Measurements from ENCODE around the gene GLIPR1L1. TPM values are rescaled to one million over a fixed set of nuclear protein-coding genes. Genes with fewer than 3 reads are reported as not detected.

The GLIPR1L1 gene
- total RNA-seq, 1 experiment from 2014 or later = not detected

GRCh38 chr12:75389706-75390105 is 55.2 kb downstream of the GLIPR1L1 start:
- ATAC-seq (no peak), DNase-seq (ENCODE audit: low spot score) (no peak)
- TF ChIP-seq GABPB1 (CRISPR knock-in tag; IDR thresholded peaks at IDR 0.05) = no peak
- TF ChIP-seq RORB (CRISPR knock-in tag; IDR thresholded peaks at IDR 0.05) = no peak
- TF ChIP-seq ATF2 (CRISPR knock-in tag; IDR thresholded peaks at IDR 0.05; ENCODE audit: borderline replicate concordance, low read depth) = no peak
- TF ChIP-seq NFYB (CRISPR knock-in tag; conservative IDR thresholded peaks at IDR 0.05; ENCODE audit: low read depth) = no peak
- TF ChIP-seq NR3C1 (CRISPR knock-in tag; conservative IDR thresholded peaks at IDR 0.05; ENCODE audit: low read depth) = no peak
- Mint-ChIP-seq H3K4me3 (peak overlapping the region; percentile 70; the same call in 1 of the 2 replicates), H3K27ac (no peak overlapping the region), H3K36me3 (peaks cover 8% of the 10 kb centered on the region; the same call in 1 of the 2 replicates), H3K27me3 (ENCODE audit: low read depth) (no peaks in the 10 kb centered on the region), H3K9me3 (peaks cover 6% of the 10 kb centered on the region; the same call in 1 of the 2 replicates), H3K4me1 (peaks cover 20% of the 10 kb centered on the region)
- ChIA-PET POLR2A (no interaction called here), CTCF (interaction anchor here (0.6 kb wide), 1 partner anchor 587 kb away, joined by 3 read pairs; no protein-coding TSS in a partner anchor)

GRCh38 chr12:75390156-75390898 is 55.9 kb downstream of the GLIPR1L1 start:
- H3K4me1 Mint-ChIP-seq = peaks cover 20% of the 10 kb centered on the region
- peaks cover 7% of the 10 kb centered on the region; the same call in 1 of the 2 replicates for H3K36me3 Mint-ChIP-seq
- H3K9me3 Mint-ChIP-seq = peaks cover 6% of the 10 kb centered on the region; the same call in 1 of the 2 replicates
- no peak for DNase-seq (ENCODE audit: low spot score)
- ATAC-seq = no peak
- POLR2A ChIA-PET = interaction anchor here (0.6 kb wide), 1 partner anchor 86 kb away, joined by 3 read pairs; no protein-coding TSS in a partner anchor
- CTCF ChIA-PET = interaction anchor here (0.6 to 2.0 kb wide), 24 partner anchors 12 to 1388 kb away, joined by 3 to 40 read pairs (median 5); partner anchors contain the start of genes CAPS2, GLIPR1L1 and PHLDA1
- H3K4me3 Mint-ChIP-seq = peak overlapping the region; percentile 70
- TF ChIP-seq ATF6 (CRISPR knock-in tag; IDR thresholded peaks at IDR 0.05) (no peak), NR1H2 (CRISPR knock-in tag; IDR thresholded peaks at IDR 0.05) (no peak), SOX15 (CRISPR knock-in tag; IDR thresholded peaks at IDR 0.05) (no peak), HMGA2 (CRISPR knock-in tag; IDR thresholded peaks at IDR 0.05) (no peak), ESRRA (CRISPR knock-in tag; IDR thresholded peaks at IDR 0.05; ENCODE audit: borderline replicate concordance) (no peak), ETV6 (CRISPR knock-in tag; IDR thresholded peaks at IDR 0.05) (no peak), ZNF532 (CRISPR knock-in tag; IDR thresholded peaks at IDR 0.05; ENCODE audit: borderline replicate concordance) (no peak), OVOL2 (CRISPR knock-in tag; IDR thresholded peaks at IDR 0.05; ENCODE audit: borderline replicate concordance) (no peak), SP1 (CRISPR knock-in tag; conservative IDR thresholded peaks at IDR 0.05) (no peak), IRF2 (CRISPR knock-in tag; IDR thresholded peaks at IDR 0.05; ENCODE audit: borderline replicate concordance, low read depth) (no peak), MAX (CRISPR knock-in tag; IDR thresholded peaks at IDR 0.05) (no peak), CBFB (CRISPR knock-in tag; IDR thresholded peaks at IDR 0.05; ENCODE audit: low read depth) (no peak), ZNF219 (CRISPR knock-in tag; IDR thresholded peaks at IDR 0.05; ENCODE audit: borderline replicate concordance) (no peak)
- TF ChIP-seq, protein P1, sequence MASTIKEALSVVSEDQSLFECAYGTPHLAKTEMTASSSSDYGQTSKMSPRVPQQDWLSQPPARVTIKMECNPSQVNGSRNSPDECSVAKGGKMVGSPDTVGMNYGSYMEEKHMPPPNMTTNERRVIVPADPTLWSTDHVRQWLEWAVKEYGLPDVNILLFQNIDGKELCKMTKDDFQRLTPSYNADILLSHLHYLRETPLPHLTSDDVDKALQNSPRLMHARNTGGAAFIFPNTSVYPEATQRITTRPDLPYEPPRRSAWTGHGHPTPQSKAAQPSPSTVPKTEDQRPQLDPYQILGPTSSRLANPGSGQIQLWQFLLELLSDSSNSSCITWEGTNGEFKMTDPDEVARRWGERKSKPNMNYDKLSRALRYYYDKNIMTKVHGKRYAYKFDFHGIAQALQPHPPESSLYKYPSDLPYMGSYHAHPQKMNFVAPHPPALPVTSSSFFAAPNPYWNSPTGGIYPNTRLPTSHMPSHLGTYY (CRISPR knock-in tag; IDR thresholded peaks at IDR 0.05) = no peak
- TF ChIP-seq, protein P2, sequence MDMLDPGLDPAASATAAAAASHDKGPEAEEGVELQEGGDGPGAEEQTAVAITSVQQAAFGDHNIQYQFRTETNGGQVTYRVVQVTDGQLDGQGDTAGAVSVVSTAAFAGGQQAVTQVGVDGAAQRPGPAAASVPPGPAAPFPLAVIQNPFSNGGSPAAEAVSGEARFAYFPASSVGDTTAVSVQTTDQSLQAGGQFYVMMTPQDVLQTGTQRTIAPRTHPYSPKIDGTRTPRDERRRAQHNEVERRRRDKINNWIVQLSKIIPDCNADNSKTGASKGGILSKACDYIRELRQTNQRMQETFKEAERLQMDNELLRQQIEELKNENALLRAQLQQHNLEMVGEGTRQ (CRISPR knock-in tag; IDR thresholded peaks at IDR 0.05) = no peak
- TF ChIP-seq, protein P3, sequence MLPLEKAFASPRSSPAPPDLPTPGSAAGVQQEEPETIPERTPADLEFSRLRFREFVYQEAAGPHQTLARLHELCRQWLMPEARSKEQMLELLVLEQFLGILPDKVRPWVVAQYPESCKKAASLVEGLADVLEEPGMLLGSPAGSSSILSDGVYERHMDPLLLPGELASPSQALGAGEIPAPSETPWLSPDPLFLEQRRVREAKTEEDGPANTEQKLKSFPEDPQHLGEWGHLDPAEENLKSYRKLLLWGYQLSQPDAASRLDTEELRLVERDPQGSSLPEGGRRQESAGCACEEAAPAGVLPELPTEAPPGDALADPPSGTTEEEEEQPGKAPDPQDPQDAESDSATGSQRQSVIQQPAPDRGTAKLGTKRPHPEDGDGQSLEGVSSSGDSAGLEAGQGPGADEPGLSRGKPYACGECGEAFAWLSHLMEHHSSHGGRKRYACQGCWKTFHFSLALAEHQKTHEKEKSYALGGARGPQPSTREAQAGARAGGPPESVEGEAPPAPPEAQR (CRISPR knock-in tag; IDR thresholded peaks at IDR 0.05) = no peak
- H3K27ac Mint-ChIP-seq = peak overlapping the region; percentile 70; the same call in 1 of the 2 replicates
- no peaks in the 10 kb centered on the region for H3K27me3 Mint-ChIP-seq (ENCODE audit: low read depth)
